AG09309 (cell line): ENCODE measurements around the gene IL3RA.

ENCODE experiments used
- DNase-seq: peaks from one replicate; pipeline ENCODE4 v3.0.0-alpha.2; 2010; ENCODE audit warnings: low read depth
- H3K4me3 ChIP-seq: 2 replicates; pipeline ENCODE4 v1.5.1; 2011; ENCODE audit warnings: mild to moderate bottlenecking, low read depth, low read length, moderate library complexity; ENCODE audit not compliant: control insufficient read depth
- TF ChIP-seq, protein P1 (sequence below): IDR thresholded peaks from 2 replicates; pipeline ENCODE4 v1.5.1; 2011; ENCODE audit warnings: mild to moderate bottlenecking, low read depth, low read length, inconsistent platforms; ENCODE audit not compliant: insufficient read depth, control insufficient read depth; ENCODE audit errors: missing control alignments

The IL3RA gene

DNA sequence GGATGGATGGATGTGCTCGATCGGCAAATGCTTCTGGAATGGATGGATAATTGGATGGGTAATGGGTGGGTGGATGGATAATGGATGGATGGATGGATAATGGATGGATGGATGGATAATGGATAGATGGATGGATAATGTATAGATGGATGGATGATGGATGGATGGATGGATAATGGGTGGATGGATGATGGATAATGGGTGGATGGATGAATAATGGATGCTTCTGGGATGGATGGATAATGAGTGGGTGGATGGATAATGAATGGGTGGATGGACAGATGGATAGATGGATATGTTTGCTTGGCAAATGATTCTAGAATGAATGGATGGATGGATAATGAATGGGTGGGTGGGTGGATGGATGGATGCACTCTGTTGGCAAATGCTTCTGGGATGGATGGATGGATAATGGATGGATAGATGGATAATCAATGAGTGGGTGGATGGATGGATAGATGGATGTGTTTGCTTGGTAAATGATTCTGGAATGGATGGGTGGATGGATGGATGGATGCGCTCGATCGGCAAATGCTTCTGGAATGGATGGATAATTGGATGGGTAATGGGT is 59.1 kb downstream of the IL3RA start:
- TF ChIP-seq, protein P1, sequence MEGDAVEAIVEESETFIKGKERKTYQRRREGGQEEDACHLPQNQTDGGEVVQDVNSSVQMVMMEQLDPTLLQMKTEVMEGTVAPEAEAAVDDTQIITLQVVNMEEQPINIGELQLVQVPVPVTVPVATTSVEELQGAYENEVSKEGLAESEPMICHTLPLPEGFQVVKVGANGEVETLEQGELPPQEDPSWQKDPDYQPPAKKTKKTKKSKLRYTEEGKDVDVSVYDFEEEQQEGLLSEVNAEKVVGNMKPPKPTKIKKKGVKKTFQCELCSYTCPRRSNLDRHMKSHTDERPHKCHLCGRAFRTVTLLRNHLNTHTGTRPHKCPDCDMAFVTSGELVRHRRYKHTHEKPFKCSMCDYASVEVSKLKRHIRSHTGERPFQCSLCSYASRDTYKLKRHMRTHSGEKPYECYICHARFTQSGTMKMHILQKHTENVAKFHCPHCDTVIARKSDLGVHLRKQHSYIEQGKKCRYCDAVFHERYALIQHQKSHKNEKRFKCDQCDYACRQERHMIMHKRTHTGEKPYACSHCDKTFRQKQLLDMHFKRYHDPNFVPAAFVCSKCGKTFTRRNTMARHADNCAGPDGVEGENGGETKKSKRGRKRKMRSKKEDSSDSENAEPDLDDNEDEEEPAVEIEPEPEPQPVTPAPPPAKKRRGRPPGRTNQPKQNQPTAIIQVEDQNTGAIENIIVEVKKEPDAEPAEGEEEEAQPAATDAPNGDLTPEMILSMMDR: no peak
- no peak for DNase-seq
- H3K4me3 ChIP-seq: no peak overlapping the region

DNA sequence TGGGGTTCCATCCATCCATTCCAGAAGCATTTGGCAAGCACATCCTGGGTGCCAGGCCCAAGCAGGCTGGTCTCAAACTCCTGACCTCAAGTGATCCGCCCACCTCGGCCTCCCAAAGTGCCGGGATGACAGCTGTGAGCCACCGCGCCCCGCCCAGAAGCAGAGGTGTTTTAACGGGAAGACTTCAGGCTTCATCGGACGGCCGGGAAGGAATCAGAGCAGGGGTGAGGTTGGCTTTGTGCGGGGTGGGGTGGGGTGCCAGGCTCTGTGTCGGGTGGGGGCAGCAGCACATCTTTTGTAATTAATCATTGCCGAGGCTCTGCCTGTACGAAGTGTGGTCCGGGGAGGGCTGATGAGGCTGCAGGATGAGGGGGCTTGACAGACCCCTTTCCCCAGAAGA is 60.4 kb downstream of the IL3RA start:
- TF ChIP-seq, protein P1: no peak
- DNase-seq: no peak
- no peak overlapping the region for H3K4me3 ChIP-seq

DNA sequence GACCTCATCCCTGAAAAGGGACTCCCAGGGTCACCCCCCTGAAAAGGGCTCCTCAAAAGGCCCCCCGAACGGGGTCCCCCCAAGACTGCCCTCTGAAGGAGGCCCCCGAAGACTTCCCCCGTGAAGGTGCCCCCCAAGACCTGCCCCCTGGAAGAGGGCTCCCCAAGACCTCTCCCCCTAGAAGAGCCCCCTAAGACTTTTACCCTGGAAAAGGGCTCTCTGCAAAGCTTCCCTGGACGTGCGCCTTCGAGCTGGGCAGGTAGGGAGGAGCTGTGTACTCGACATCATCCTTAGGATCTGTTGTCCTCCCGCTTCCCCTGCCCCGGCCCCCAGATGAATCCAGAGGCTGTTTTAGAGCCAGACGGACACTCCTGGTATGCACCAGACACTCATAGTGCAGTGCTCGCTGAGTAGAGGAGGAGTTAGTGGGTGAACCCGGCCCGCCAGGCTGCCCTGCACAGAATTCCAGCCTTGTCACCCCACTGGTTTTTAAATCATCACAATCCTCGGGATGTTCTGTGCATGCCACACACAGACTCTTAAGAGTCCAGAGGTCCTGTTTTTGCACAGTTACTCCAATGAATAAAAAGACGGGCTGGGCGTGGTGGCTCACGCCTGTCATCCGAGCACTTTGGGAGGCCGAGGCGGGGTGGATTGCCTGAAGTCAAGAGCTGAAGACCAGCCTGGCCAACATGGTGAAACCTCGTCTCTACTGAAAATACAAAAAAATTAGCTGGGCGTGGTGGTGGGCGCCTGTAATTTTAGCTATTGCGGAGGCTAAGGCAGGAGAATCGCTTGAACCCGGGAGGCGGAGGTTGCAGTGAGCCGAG is 61.1 kb downstream of the IL3RA start:
- TF ChIP-seq, protein P1: no peak
- H3K4me3 ChIP-seq: no peak overlapping the region
- no peak for DNase-seq

DNA sequence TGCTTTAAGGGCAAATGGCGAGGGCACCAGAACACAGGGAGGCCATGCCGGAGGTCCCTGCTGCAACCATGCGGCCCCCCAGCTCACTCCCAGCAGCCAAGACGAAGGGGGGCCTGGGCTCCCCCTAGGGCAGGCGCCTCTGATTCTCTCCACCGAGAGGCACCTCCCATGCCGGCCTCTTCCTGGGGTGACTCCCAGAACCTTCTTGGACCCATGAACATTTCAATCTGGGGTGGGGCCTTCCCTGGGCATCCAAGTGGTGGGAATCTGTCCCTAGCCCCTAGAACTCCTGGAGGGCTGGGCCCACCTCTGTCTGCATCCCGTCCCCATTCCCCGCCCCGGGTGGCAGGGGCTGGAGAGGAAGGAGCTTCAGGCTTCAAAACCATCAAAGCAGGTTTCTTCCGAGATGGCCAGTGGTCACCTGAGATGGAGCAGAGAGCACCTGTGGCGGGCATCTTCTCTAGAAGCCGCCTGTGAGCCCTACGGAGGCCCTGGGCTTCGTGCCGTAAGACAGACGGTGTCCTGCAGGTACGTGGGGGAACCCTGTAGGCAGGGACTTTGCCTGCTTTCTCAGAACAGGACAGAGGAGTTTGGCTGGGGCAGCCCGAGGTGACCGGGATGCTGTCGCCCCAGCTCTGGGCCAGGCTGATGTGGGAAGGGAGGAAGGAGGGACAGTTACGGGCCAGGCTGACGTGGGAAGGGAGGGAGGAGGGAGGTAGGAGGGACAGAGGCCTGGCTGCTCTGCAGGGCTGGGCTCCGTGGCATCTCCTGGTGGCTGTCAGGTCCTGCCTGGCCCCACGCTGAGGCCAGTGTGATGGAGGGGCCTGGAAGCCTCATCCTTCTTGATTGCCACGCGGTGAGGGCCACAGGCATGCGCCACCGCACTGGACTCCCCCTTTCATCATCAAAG is 62.1 kb downstream of the IL3RA start:
- TF ChIP-seq, protein P1: no peak
- H3K4me3 ChIP-seq: no peak overlapping the region

DNA sequence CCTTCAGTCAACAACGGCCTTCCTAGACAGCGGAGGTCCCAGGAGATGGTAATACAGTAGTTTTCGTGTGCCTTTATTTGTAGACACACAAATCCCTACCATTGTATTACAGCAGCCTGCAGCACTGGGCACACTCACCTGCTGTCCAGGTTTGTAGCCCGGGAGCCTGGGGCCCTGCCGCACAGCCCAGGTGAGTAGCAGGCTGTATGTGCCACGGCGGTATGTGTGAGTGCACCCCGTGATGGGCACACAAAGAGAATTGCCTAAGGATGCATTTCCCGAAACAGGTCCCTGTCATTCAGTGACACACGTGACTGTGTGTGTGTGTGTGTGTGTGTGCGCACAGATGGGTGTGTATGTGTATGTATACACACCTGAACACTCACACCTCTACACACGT is 63.5 kb downstream of the IL3RA start:
- TF ChIP-seq, protein P1: no peak
- no peak for DNase-seq
- no peak overlapping the region for H3K4me3 ChIP-seq

More for the DNA sequence above, 62.1 kb downstream of the IL3RA start:
- DNase-seq: no peak

DNA sequence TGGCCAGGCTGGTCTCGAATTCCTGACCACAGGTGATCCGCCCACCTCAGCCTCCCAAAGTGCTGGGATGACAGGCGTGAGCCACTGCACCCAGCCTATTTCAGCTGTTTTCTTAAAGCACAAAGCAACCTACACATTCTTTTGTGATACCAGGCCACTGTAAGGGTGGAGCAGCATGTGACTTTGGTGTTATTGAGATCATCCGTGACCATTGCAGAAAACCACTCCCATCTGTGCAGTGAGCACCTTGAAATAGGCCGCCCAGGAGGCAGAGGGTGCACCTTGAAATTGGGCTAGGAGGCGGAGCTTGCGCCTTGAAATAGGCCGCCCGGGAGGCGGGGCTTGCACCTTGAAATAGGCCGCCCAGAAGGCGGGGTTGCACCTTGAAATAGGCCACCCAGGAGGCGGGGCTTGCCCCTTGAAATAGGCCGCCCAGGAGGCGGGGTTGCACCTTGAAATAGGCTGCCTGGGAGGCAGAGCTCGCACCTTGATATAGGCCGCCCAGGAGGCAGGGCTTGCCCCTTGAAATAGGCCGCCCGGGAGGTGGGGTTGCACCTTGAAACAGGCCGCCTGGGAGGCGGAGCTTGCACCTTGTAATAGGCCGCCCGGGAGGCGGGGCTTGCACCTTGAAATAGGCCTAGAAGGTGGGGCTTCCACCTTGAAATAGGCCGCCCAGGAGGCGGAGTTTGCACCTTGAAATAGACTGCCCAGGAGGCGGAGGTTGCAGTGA is 64.3 kb downstream of the IL3RA start:
- DNase-seq: no peak
- TF ChIP-seq, protein P1: no peak
- no peak overlapping the region for H3K4me3 ChIP-seq
